ENCODE results near the gene APBB3.

APBB3 gene

DNA sequence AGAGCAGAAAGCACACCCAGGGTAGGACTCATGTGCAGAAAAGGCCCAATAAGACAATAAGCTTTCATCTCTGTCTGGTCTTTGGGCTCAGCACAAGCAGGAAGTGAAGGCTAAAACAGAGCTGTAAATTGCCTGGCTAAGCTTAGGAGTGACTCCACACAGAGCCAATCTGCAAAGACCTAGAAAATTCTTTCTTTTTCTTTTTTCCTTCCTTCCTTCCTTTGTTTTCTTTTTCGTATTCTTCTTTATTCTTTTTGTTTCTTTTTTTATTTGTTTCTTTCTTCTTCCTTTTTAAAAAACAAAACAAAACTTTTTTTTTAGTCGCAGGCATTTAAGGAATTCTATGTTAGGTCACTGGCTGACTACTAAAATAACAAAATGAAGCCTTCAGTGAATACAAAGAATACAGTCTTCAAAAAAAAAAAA lies 12.4 kb upstream of the APBB3 start:
- no peak for DNase-seq (ENCODE audit: low read depth in 2 of 2)

GRCh38 chr5:140575309-140575708 lies 10.9 kb upstream of the APBB3 start:
- DNase-seq (ENCODE audit: low read depth in 2 of 2) = no peak

DNA sequence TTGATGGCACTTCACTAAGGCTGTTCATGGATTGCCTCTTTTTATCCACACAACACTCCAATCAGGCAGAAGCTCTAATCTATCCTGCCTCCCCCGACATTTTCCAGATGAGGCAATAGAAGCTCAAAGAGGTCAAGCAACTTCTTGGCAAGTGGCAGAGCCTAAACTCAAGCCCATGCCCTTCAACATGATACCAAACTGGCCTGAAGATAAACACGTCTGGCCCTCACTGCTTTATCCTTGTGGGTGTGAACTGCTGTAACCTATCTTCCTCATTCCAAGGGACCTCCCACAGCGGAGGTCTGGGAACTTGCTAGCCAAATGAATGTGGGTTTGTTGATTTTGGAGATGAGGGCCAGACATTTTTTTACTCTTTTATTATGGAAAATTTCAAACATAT lies 9.8 kb upstream of the APBB3 start:
- no peak for DNase-seq (ENCODE audit: low read depth in 2 of 2)

DNA sequence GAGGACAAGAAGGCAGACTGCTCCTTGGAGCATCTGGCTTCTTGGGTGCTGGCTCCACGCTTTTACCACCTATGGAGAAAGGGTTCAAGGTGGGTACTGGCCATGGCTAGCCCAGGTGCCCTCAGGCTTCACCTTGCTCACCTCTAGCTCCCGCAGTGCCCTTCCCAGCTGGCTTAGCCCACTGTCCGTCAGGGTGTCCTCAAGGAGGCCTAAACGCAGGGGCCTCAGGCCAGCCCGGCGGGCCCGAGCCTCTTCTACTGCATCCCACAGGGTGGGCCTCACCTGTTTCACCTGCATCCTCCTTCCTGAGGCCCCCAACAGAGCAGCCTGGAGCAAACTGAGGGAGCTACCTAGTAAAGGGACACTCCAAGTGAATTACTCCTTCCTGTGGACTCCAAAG lies 9.3 kb upstream of the APBB3 start:
- DNase-seq (ENCODE audit: low read depth in 2 of 2) = no peak

DNA sequence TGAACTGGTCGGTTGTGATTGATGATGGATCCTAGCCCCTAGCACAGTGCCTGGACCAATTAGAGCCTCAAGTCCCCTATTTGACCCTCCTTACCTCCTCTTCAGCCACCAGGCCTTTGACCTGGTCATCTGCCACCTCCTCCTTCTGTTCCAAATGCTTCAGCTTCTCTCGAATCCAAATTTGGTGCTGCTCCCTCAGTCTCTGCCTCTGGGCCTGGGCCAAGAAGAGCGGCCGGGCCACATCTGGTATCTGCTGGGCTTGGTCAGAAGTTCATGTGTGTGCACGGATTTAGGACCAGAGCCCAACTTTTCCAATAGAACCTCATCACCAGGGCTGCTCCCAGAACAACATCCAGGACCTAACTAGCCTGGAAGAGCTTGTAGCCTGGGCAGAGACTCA lies 6.7 kb upstream of the APBB3 start:
- no peak for DNase-seq (ENCODE audit: low read depth in 2 of 2)

DNA sequence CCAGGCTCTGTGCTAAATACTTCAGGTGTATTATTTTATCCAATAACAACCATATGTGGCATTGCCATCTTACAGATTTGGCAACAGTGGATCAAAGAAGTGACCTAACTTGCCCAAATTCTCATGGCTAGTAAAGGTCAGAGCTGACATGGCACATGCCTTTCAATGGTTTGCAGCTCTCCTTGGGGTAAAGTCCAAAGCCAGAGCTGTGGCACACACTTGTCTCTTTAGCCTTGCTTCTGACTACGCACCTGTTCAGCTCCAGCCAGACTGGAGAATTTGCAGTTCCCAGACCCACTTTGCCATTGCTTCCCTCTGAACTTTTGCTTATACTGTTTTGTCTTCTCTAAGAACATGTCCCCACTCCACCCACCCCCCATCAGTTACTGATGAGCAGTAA lies 6.1 kb upstream of the APBB3 start:
- DNase-seq (ENCODE audit: low read depth in 2 of 2) = no peak

- no peak for DNase-seq (ENCODE audit: low read depth in 2 of 2)
Observed at GRCh38 chr5:140570058-140570457, 5.7 kb upstream of the APBB3 start.

DNA sequence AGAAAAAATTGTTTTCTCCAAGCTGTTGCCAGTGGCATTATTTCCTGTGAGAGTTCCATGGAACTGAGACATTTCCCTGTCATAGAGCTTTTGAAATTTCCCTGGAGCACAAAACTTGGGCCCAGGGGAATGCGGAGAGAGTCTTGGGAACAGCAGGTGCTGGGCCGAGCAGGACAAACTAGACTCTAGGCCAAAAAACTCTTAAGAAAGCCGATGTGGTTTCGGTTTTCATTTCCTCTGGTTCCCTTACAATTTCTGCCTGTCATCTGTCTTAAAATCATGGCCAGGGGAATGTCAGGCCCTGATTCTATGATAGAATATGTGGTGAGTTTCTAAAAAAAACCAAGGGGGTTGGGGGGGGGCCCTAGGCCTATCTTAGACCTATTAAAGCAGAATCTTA lies 4.8 kb upstream of the APBB3 start:
- no peak for DNase-seq (ENCODE audit: low read depth in 2 of 2)

- no peak for DNase-seq (ENCODE audit: low read depth in 2 of 2)
Observed at GRCh38 chr5:140568443-140569063, 4.2 kb upstream of the APBB3 start.

GRCh38 chr5:140567871-140568270 lies 3.5 kb upstream of the APBB3 start:
- DNase-seq (ENCODE audit: low read depth in 2 of 2) = no peak

DNA sequence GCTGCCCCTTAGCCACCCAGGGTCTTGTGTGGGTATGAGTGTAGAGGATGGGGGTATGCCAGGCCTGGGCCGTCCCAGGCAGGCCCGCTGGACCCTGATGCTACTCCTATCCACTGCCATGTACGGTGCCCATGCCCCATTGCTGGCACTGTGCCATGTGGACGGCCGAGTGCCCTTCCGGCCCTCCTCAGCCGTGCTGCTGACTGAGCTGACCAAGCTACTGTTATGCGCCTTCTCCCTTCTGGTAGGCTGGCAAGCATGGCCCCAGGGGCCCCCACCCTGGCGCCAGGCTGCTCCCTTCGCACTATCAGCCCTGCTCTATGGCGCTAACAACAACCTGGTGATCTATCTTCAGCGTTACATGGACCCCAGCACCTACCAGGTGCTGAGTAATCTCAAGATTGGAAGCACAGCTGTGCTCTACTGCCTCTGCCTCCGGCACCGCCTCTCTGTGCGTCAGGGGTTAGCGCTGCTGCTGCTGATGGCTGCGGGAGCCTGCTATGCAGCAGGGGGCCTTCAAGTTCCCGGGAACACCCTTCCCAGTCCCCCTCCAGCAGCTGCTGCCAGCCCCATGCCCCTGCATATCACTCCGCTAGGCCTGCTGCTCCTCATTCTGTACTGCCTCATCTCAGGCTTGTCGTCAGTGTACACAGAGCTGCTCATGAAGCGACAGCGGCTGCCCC lies 2.9 kb upstream of the APBB3 start:
- DNase-seq (ENCODE audit: low read depth in 2 of 2) = no peak

GRCh38 chr5:140566665-140567064 lies 2.3 kb upstream of the APBB3 start:
- no peak for DNase-seq (ENCODE audit: low read depth in 2 of 2)

GRCh38 chr5:140565780-140566095 lies 1.3 kb upstream of the APBB3 start:
- DNase-seq (ENCODE audit: low read depth in 2 of 2) = no peak

- no peak for DNase-seq (ENCODE audit: low read depth in 2 of 2)
Observed at GRCh38 chr5:140565024-140565779, 804 bp upstream of the APBB3 start.

- DNase-seq (ENCODE audit: low read depth in 2 of 2) = no peak
Observed at GRCh38 chr5:140563596-140563995, 802 bp downstream of the APBB3 start.

- DNase-seq (ENCODE audit: low read depth in 2 of 2) = no peak
Observed at GRCh38 chr5:140561753-140562523, 2.5 kb downstream of the APBB3 start.

DNA sequence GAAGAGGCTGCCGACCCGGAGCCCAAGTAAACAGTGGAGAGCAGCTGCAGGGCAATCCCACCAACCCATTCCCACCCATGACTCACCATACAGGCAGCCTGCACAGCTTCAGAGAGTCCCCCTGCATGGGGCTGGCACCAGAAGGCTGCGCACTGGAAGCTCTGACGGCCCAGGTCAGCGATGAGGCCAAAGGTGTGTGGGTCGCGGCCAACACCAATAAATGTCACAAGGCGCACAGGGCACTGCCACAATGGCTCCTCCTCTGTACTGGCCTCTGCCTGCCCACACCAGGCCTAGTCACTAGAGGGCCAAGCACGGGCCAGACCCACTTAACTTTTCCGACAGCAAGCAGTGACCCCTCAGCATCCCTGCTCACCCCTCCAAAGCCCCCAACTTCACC lies 4.2 kb downstream of the APBB3 start:
- no peak for DNase-seq (ENCODE audit: low read depth in 2 of 2)

DNA sequence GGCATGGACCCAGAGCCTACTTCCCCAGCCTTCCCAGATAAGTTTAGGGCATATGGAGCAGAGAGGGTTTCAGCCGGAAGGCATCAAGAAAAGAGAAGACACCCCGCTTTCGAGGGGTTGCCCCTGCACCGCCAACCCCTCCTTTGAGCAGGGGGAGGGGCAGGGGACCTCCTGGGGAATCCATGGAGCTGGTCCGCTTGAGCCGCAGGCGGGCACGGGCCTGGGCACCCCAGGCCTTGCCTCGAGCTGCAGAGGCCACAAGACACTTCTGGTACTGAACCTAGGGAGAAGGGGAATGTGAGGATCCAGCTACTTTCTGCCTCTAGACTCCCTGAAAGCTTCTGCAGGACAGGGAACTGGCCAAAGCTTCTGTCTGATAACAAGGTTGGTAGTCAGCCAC lies 5.9 kb downstream of the APBB3 start:
- no peak for DNase-seq (ENCODE audit: low read depth in 2 of 2)

DNA sequence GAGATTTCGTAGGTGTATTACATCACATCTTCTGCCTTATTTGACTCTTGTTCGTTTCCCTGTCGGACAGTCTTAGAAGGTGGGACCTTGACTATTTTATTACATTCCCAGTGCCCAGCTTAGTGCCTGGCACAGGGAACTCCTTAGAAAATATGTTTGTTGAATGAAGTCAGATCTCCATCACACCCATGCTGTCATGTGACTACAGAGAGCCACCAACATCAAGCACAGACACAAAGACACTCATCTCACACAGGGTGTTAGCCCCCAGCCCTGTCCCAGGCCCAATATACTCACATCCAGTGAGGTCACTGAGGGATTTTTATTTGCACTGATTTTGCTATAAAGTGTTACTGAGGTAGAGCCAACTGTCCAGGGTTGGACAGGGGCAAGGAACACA lies 6.4 kb downstream of the APBB3 start:
- DNase-seq (ENCODE audit: low read depth in 2 of 2) = no peak

- peak; percentile 64 to 66 for DNase-seq (ENCODE audit: low read depth in 2 of 2)
Observed at GRCh38 chr5:140557136-140557805, 7.1 kb downstream of the APBB3 start, which contains the start of gene SRA1. Gene SRA1 (minus strand): TSS chr5:140557473. CDS start chr5:140557452, 21 bp downstream.

DNA sequence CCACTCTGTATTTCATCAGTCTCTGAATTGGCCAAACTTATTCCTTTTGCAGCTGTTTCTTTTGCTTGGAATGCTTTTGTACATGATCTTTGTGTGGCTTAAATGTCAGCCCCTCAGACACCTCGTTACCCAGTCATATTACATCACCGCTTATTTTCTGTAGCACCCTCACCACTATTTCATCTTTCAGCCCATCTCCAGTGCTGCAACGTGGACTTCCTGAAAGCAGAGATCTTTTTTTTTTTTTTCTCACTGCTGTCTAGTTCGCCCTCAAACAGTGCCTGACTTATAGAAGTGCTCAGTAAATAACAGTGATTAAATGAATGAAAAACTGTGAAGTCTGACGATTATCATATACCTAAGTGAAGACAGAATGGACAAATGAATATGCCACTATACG lies 8.0 kb downstream of the APBB3 start:
- DNase-seq (ENCODE audit: low read depth in 2 of 2) = no peak
